Right lobe of liver (tissue), 6 donors: ENCODE measurements around the gene C2orf72. TPM values are rescaled to one million over a fixed set of nuclear protein-coding genes. Genes with fewer than 3 reads are reported as not detected.

Experiments used
- ATAC-seq, 4 donors: fragments of 200-7000 bp; cut with Tn5 transposase; one replicate each; pipeline ENCODE4 v1.9.1; 2020; ENCODE audit warnings: mild to moderate bottlenecking in 4 of 4, moderate library complexity in 4 of 4
- DNase-seq, 3 donors: peaks; one replicate each; pipeline ENCODE4 v3.0.0-alpha.2; 2020
- H3K27ac ChIP-seq, 3 donors: fragments of 200-600 bp; one replicate each; pipeline ENCODE4 v1.8.0; 2022
- H3K27me3 ChIP-seq, 2 donors: fragments of 200-600 bp; one replicate each; pipeline ENCODE4 v1.8.0; 2022
- H3K36me3 ChIP-seq, 4 donors: fragments of 200-600 bp; sonication (generic) in 1 of 4; one replicate each; pipeline versions ENCODE4 v1.5.1 to v1.8.0; 2017 to 2022; ENCODE audit warnings: control low read depth in 1 of 4
- H3K4me1 ChIP-seq, 4 donors: fragments of 200-600 bp; sonication (generic) in 1 of 4; one replicate each; pipeline versions ENCODE4 v1.5.1 to v1.8.0; 2017 to 2022; ENCODE audit warnings: control low read depth in 1 of 4
- H3K4me3 ChIP-seq, 3 donors: fragments of 200-600 bp; one replicate each; pipeline ENCODE4 v1.8.0; 2022
- H3K9me3 ChIP-seq, 4 donors: fragments of 200-600 bp; sonication (generic) in 1 of 4; one replicate each; pipeline versions ENCODE4 v1.5.1 to v1.8.0; 2017 to 2022; ENCODE audit warnings: control low read depth in 1 of 4
- POLR2A ChIP-seq: fragments of 450-650 bp; IDR thresholded peaks from one replicate; pipeline ENCODE4 v1.6.1; 2017; ENCODE audit warnings: antibody characterized with exemption, mild to moderate bottlenecking
- WGBS: methylation state at CpG from one replicate; pipeline ENCODE4 v1.1.6; 2018; ENCODE audit warnings: low coverage, low lambda C conversion rate; ENCODE audit not compliant: insufficient coverage; ENCODE audit errors: missing lambda C conversion rate; 5-methylcytosine and 5-hydroxymethylcytosine counted together
- intact Hi-C, 2 donors: fragments of 100-400 bp; cut with DNase I; formaldehyde crosslinking; loops; one replicate each; pipeline versions ENCODE4 v1.11.2 to v1.14.1; 2022
- total RNA-seq, 6 experiments: library from RNA; depleted of rRNA in 2 of 6; stranded (reverse); fragments of >200 nt in 2 of 6; fragmentation: NEBNext Ultra II Directional in 3 of 6; extraction: Animal tissue kit (Norgen Biotek cat#: 25700) in 3 of 6; gene quantifications; one replicate each; pipeline versions ENCODE4 v1.1.0 to v1.2.4, GENCODE V29; 2016 to 2023
- TF ChIP-seq, protein P1 (sequence below), 4 donors: fragments of 200-600 bp in 3 of 4; fragments of 450-650 bp in 1 of 4; IDR thresholded peaks; one replicate each; pipeline versions ENCODE4 v1.5.1 to v1.8.0; 2016 to 2022; ENCODE audit warnings: antibody characterized with exemption in 4 of 4, mild to moderate bottlenecking in 2 of 4
- donor health status: DM: no; HTN: yes; CAD: no.
- donor health status: DM: no; HTN: no; CAD: no.
- donor health status: DM: no; HTN: no; CAD: no.
- donor health status: DM: no; HTN: yes; CAD: no.
- donor health status: DM: no; HTN: yes; CAD: no.

C2orf72 gene
- total RNA-seq, 6 experiments from 2014 or later: 76.0 to 167 (median 85.9) TPM

GRCh38 chr2:231088754-231089153 is 51.4 kb downstream of the C2orf72 start:
- no peaks in the 10 kb centered on the region for H3K9me3 ChIP-seq
- ATAC-seq (no peak), DNase-seq (no peak)
- no peak overlapping the region for H3K27ac ChIP-seq
- 80% methylated on average over 4 of the region's 4 CpGs for WGBS
- no peaks in the 10 kb centered on the region for H3K4me1 ChIP-seq
- peaks cover 0 to 59% (median 29%) of the 10 kb centered on the region in 4 donors for H3K36me3 ChIP-seq
- no peaks in the 10 kb centered on the region for H3K27me3 ChIP-seq
- no peak overlapping the region for H3K4me3 ChIP-seq
- TF ChIP-seq POLR2A: no peak
- TF ChIP-seq, protein P1, sequence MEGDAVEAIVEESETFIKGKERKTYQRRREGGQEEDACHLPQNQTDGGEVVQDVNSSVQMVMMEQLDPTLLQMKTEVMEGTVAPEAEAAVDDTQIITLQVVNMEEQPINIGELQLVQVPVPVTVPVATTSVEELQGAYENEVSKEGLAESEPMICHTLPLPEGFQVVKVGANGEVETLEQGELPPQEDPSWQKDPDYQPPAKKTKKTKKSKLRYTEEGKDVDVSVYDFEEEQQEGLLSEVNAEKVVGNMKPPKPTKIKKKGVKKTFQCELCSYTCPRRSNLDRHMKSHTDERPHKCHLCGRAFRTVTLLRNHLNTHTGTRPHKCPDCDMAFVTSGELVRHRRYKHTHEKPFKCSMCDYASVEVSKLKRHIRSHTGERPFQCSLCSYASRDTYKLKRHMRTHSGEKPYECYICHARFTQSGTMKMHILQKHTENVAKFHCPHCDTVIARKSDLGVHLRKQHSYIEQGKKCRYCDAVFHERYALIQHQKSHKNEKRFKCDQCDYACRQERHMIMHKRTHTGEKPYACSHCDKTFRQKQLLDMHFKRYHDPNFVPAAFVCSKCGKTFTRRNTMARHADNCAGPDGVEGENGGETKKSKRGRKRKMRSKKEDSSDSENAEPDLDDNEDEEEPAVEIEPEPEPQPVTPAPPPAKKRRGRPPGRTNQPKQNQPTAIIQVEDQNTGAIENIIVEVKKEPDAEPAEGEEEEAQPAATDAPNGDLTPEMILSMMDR (IDR thresholded peaks at IDR 0.05): no peak
- intact Hi-C loops: no loop called here

DNA sequence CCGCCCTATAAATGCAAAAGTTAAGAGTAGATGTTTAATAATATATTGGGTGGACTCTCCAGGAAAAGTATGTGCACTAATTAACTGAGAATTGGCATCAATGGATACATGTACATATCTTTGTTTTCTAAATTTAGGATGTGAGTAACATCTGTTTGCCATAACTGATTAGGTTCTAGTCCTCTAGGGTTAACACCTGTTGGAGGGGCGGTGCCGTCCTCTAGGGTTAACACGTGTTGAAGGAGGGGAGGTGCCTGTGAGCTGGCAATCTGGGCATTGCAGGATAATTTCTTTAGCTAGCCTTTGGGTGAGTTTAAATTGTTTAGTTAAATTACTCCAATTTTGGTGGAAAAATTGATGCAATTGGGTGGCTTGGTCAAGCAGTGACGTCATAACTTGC is 56.6 kb downstream of the C2orf72 start:
- no peak overlapping the region for H3K27ac ChIP-seq
- no peak overlapping the region for H3K4me3 ChIP-seq
- no peaks in the 10 kb centered on the region for H3K27me3 ChIP-seq
- no peaks in the 10 kb centered on the region for H3K9me3 ChIP-seq
- WGBS: 91% methylated on average over 5 of the region's 5 CpGs
- ATAC-seq (no peak), DNase-seq (no peak)
- intact Hi-C loops: loop anchor here in 1 of 2 donors (10.0 kb wide), 1 partner anchor 361 kb away; no protein-coding TSS in a partner anchor
- H3K36me3 ChIP-seq: peaks cover 0 to 33% (median 3%) of the 10 kb centered on the region in 4 donors
- TF ChIP-seq, protein P1 (IDR thresholded peaks at IDR 0.05): no peak
- no peak for TF ChIP-seq POLR2A
- no peaks in the 10 kb centered on the region for H3K4me1 ChIP-seq

DNA sequence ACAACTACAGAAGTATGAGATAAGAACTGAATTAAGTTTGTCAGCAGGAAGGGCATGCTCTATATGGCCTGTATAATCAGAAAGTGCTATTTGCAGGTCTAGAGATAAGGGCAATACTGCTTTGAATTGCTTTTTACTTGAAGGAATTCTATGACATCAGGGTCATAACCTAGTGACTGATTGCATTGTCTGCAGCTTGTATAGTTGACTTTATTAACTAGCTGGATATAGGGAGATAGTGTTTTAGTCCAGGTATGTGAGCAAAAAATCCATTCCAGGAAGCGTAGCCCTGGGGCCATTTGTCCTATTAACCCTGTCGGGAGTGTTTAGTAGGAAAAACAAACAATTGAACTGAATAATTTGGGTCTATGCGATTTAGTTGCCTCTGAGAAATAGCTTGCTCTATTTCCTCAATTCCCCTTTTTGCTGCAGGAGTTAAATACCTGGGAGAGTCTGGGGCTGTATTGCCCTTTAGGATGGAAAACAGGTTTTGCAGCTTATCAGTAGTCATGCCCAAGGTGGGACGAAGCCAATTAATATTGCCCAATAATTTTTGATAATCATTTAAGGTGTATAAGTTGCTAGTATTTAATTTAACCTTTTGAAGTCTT is 57.5 kb downstream of the C2orf72 start:
- intact Hi-C loops: loop anchor here in 1 of 2 donors (10.0 kb wide), 1 partner anchor 360 kb away; no protein-coding TSS in a partner anchor
- Histone ChIP-seq H3K9me3 (no peaks in the 10 kb centered on the region), H3K27ac (no peak overlapping the region), H3K4me1 (no peaks in the 10 kb centered on the region), H3K36me3 (peaks cover 0 to 28% (median 3%) of the 10 kb centered on the region in 4 donors), H3K27me3 (no peaks in the 10 kb centered on the region), H3K4me3 (no peak overlapping the region)
- TF ChIP-seq, protein P1 (IDR thresholded peaks at IDR 0.05): no peak
- TF ChIP-seq POLR2A: no peak
- 83% methylated on average over 4 of the region's 4 CpGs for WGBS
- no peak for ATAC-seq
- DNase-seq: no peak

Other genes with a start within 250 kb of the C2orf72 start
- gene ITM2C, start 172.6 kb upstream of the C2orf72 start, total RNA-seq: 10 to 100 TPM; 11.1 to 26.9 (median 24.2) TPM
- under 1 TPM in 3 of 6 experiments, not detected in 3; 0.06 to 0.12 (median 0.07) TPM for gene GPR55, start 112.3 kb upstream of the C2orf72 start, total RNA-seq
- gene SPATA3, start 41.4 kb upstream of the C2orf72 start, total RNA-seq: not detected
- gene PSMD1, start 19.3 kb downstream of the C2orf72 start, total RNA-seq: 10 to 100 TPM; 46.4 to 62.3 (median 55.5) TPM
- under 1 TPM; 0.09 to 0.99 (median 0.45) TPM for gene HTR2B, start 87.5 kb downstream of the C2orf72 start, total RNA-seq
- gene ARMC9, start 161.1 kb downstream of the C2orf72 start, total RNA-seq: 1 to 10 TPM; 1.5 to 7.7 (median 2.4) TPM